Activated CD8-positive, alpha-beta memory T cell treated with anti-CD3 and anti-CD28 coated beads, Interleukin-2, amount 50 U/mL, for 1 hour (primary cell): ENCODE data around the gene TSHZ3.

Experiments used
- DNase-seq: peaks from one replicate; pipeline ENCODE4 v3.0.0-alpha.2; 2020; ENCODE audit errors: extremely low read depth

The TSHZ3 gene

DNA sequence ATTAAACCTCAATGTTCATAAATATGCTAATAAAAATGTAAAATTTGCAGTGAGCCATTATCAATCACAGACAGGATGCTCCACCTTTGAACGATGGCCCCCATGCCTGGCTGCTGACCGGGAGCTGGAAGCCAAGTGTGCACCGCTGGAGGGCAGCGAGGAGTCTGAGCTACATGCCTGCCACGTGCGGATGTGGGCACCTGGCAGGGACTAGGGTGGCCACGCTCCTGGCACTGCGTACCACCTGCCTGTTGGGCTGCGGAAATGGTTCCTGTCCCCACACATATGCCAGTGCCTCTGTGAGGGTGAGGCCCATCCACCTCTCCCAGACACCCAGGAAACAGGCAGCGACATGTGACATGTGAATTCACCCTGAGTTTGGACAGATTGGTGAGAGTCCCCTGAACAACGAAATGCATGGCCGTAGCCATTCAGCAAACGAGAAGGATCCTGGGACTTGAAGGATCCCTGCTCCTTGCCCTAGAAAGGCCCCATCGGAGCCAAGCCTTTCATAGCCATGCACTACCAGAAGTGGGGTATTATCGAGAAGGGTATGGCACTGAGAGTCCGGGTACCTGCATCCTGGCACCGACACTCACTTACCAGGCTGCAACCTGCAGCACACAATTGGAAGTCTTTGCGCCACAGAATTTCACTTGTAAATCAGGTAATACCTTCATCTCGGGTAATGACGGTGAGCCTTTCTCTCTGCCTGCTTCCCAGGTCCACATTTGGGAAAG lies 35.8 kb downstream of the TSHZ3 start:
- no peak for DNase-seq

DNA sequence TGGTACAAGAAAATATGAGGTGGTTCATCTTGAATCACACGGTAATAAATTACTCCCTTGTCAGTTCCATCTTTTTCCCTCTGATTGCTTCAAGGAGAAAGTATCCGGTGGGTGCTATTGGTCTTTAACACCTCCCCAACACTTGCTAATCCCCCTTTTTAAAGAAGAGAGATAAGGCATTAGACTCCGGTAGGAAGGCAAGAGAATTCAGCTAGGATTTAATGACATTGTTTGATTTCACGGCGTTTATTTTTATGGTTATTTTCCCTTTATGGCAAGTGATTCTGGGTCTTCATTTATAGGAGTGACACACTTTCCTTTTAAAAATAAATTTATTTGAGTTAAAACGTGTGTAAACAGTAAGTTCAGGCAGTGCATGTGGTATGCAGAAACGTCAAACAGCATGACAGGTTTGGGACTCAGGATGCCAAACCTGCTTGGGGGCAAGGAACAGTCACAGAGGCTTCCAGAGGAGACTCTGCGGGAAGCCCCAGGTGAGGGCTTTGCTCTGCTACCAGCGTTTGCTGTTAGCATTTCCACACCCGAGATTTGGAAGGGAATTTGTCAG lies 36.5 kb downstream of the TSHZ3 start:
- no peak for DNase-seq

DNA sequence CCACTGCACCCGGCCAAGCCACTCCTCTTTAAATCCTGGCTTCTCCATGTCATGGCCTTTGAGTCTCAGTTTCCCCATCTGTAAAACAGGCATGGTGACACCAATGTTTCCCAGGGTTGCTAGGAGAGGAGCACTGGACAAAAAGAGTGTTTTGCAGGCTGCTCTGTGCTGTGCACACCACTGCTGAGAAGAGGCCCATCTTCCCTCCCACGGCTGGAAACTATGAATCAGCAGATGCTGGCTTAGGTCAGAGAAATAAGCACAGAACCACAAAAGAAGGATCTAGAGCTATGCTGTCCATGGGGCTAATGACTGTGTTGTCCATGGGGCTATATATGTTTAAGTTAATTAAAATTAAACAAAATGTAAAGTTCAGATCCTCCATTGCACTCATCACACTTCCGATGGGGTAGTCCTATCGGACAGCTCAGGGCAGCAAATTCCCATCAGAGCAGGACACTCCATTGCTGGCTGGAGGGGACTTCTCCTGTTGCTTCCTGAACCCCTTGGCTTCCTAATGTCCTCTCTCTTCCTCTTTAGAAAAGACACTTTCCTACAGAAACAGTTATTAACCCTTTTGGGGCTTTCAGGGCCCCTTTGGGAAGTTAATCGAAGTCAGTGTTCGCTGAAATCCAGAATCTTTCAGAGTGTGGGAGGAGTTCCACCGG lies 37.1 kb downstream of the TSHZ3 start:
- no peak for DNase-seq

DNA sequence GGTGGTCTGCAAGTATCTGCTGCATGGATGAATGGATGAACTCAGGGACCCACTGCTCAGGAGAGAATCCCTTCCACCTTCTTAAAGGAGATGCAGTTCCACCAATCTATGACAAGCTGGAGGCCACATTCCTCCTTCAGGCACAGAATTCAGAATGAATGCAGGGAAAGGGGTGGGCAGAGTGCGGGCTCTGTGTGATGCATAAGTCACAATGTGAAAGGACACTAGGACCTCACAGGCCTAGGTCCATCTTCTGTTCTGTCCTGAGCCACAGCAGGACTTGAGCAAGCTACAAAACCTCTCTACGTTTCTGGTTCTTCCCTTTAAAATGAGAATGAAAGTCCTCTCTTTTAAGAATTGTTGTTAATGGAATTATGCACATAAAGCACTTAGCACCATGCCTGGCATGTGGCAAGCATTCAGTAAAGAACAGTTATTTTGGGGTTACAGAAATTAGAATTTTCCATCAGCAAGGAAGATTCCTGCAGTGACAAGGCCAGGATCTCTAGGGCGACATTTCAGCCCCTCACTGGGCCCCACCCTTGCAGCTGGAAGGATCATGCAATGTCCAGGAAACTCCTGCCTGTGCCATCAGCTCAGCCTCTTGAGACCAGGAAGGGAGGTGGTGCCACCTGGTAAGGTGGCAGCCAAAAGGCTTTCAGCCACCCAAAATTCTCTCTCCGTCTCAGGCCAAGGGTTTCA lies 38.7 kb downstream of the TSHZ3 start:
- no peak for DNase-seq

DNA sequence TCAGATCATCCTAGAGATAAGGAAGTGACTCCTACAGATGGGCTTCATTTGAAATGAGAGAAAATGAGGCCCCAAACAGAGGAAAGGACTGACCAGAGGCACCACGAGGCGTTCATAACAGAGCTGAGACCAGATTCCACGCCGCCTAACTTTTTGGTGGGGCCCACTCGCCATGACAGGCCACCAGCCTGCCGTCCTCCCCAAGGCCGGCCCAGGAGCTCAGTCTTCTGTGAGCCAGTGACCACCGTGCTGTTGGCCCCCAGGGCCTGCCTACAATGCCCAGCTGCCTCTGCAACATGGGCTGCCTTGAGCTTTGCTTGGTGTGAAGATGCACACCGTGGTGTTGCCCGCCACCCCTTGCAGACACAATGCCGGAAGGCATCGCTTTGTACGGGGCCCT lies 40.5 kb downstream of the TSHZ3 start:
- DNase-seq: no peak

DNA sequence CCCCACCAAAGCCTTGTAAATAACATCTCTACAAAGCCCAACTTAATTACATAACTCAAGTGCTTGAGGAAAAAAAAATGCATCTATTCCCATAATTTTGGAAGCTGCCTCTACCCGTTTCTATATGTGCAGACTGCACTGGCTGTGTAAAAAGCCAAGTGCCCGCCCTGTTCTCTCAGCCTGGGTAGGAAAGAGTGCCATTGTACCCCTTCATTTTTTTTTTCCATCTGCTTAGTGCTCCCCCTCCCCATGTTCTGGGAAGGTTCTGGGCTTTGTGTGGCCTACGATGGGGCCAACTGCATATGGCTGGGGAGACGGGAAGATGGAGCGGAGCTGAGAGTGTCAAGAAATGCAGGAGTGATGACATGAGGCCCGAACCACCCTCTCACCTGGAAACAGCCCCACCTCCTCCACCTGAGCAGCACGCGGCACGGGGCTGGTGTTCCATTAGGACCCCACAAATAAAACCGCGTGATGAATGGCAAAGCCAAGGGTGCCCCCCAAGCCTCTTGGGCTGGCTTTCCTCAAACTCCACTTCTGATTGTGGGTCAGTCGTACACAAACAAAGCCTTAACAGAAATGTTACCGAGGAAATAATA lies 42.1 kb downstream of the TSHZ3 start:
- no peak for DNase-seq

DNA sequence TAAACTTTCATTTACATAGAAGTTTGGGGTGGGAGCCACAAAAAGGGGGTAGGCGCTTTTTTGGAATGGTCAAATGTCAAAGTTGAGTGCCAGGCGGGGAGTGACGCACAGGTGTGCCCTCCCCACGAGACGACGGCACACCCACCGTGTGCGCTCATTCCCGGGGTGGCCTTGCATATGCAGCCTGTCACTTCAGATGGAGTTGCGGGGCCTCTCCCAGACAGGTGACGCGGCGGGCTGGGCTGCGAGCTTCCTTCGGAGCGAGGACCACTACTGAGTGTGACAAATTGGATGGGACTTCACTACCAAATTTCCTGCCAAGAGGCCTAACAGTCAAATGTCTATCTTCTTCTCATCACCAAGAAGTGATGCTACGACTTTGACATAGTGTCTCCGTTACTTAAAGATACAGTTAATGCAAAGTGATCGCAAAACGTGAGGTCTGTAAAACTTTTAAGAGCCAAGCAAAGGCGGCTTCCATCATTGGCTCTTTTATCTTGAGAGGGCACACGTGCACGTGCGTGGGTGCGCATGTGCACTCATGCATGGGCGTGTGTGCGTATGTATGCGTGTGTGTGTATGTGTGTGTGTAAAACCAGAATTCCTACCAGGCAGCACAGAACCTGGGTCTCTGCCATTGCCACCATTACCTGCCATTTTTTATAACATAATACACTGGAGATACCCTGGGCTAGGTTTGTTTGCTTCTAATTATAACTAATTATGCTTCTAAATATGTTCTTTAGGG lies 43.1 kb downstream of the TSHZ3 start:
- no peak for DNase-seq

DNA sequence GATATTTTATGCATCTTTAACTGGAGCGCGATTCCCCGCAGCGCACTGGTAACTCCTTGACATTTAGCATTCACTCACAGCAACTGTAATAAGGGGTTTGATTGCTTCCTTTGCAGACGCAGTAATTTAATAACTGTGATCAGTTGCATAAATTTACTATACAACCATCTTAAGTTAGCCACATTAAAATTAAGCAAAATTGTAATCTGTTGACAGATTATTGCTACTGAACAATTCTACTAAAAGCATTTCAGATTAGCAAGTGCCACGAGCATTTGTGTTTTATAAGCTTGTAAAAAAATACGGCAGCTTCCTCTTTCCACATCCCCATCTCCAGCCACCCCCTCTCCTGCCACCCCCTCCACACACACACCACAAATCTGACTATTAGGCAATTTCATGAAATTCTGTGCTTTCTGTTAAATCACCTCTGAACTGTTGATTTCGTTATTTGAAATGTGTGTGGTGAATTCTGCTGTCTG lies 44.4 kb downstream of the TSHZ3 start:
- no peak for DNase-seq

DNA sequence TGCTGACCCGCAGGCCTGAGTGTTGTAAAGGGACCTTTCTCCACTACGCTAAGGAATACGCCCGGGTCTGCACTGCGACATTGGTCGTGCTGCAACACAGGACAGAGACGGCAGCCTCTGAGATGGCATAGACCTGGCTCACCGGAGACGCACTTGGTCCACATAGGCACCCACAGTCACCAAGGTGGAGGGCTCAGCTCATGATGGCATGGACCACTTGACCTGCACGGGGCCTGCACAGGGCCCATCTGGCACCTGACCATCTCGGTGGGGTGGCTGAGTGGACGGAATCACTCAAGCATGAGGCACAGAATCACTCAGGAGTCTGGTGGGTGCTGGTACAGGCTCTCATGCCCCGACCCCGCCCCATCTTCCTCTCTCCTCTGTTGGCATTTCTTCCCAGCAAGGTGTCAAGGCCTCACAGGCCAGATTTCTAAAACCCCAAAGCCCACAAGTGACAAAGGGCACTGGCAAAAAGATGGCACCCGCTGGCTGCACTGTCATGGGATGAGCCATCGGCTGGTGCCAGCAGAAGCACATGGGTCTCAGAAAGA lies 45.9 kb downstream of the TSHZ3 start:
- DNase-seq: no peak

DNA sequence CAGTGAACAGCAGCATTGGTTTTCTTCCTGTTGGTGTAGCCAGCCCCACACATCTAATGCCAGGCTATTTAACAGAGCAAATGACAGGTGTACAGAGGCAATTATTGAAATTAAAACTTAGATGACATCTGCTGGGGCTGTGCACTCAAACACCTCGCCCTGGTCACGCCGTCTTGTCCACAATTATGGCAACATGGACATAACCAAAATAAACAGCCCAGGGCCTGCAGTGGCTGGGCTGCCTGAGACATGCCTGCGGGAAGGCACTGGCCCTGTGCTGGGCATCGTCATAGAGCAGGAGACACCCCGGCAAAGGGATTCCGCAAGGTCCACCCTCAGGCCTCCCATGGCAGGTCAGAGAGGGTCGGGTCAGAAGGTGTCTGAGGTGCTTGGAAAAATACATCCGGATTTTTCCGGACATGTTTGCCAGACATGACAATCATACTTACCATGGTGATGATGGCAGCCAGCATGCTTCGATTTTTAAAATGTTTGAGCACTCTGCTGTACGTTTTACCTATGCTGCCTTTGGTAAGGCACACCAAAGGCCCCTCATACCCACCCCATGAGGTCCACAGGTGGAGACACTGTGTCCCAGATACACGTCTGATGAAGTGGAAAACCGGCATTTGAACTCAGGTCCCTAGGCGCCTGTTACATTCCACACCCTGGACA lies 47.8 kb downstream of the TSHZ3 start:
- no peak for DNase-seq

DNA sequence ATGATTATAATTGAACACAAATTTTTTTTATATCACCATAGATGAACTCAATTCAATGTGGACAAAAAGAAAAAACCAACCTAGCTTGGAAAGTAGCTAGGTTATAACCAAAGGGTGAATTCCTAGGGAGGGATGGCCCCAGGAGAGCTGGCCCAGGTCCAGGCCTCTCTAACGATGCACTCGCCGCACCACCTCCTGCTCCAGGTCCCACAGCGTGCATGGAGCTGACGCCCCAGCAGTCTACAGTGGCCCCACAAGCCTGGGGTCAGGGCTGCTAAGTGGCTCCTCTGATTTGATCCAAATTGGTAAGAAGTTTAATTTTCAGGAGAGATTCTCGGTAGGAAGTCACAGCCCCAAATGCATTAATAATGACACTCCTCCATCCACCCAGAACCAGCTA lies 48.8 kb downstream of the TSHZ3 start:
- no peak for DNase-seq

DNA sequence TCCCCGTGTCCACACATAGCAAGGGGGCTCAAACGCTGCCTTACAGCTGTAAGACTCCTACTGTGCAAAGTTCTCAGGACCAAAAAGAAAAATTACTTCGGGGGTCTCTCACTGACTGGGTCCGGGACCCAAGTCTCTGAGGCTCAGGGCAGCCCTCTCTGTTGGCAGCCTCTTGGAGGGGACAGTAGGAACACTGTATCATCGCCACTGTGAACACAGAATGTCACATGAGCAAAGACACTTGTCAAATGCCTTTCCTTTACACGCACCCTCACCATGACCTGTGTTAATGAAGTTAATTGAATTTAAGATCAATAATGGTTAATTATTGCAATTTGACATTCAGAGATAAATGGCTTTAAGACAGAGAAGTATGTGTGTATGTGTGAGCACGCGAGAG lies 49.6 kb downstream of the TSHZ3 start:
- DNase-seq: no peak

DNA sequence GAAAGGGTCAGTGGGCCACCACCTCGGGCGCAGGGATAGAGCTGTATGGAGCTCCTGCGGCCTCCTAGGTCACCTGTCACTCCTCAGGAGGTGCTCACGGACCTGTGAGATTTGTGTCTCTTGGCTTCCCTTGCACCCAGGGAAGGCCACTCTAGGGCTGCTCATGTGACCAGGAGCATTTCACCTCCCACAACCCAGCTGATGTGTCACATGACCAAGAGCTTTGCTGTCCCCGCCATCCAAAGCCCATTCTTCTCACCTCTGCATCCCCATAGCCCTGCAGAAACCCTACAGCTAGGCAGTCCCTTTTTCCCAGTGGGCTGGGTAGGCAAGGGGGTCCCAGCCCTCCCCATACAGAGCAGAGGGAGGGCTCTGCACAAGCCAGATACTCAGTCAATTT lies 51.2 kb downstream of the TSHZ3 start:
- no peak for DNase-seq

DNA sequence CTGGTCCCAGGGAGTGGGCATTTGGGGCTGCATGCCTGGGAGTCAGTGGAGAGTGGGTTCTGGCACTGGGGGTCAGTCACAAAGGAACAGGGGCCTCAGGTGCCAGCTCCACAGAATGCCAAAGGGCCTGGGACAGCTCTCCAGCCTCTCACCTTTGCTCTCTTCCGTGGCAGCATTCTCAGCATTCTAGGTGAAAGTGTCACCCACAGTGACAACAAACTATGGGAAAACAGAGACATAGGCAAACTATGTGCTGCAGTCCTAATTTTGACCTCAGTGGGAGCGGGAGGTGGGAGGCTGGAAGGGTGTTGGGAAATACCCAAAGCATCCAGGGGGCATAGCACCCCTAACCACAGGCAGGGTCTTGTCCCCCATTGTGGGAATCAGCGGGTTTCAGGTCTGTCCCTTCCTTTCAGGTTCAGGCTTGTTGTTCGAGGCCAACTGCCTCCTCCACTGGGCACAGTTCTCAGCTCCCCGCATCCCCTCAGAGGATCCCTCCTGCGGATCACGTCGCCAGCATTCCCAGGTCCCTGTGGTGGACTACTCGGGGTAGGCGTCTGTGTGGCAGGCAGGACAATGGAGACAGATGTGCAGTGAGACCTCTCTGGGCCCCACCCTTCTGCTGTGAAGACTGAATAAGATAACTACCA lies 52.4 kb downstream of the TSHZ3 start:
- DNase-seq: no peak

DNA sequence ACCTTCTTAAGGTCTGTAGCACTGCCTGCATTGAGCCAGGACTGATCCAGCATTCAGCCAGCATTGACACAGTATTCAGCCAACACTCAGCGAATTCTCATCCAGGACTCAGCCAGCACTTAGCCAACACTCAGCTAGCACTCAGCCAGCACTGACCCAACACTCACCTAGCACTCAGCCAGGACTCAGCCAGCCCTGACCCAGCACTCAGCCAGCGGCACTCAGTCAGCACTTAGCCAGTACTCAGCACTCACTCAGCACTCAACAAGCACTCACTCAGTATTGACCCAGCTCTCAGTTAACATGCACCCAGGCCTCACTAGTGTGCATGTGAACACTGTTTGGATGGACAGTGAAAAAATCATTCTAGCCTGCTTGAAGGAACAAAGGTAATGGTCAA lies 55.0 kb downstream of the TSHZ3 start:
- no peak for DNase-seq

DNA sequence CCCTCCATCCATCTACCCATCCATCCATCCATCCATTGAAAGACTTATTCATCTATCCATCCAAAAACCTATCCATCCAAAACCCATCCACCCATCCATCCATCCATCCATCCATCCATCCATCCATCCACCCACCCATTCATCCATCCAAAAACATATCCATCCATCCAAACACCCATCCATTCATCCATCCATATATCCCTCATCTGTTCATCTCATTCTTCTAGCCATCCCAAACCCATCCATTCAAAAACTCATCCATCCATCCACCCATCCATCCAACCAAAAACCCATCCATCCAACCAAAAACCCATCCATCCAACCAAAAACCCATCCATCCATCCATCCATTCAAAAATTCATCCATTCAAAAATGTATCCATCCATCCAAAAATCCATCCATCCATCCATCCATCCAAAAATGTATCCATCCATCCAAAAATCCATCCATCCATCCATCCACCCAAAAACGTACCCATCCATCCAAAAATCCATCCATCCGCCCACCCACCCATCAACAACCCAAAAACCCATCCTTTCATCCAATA lies 56.5 kb downstream of the TSHZ3 start:
- no peak for DNase-seq

DNA sequence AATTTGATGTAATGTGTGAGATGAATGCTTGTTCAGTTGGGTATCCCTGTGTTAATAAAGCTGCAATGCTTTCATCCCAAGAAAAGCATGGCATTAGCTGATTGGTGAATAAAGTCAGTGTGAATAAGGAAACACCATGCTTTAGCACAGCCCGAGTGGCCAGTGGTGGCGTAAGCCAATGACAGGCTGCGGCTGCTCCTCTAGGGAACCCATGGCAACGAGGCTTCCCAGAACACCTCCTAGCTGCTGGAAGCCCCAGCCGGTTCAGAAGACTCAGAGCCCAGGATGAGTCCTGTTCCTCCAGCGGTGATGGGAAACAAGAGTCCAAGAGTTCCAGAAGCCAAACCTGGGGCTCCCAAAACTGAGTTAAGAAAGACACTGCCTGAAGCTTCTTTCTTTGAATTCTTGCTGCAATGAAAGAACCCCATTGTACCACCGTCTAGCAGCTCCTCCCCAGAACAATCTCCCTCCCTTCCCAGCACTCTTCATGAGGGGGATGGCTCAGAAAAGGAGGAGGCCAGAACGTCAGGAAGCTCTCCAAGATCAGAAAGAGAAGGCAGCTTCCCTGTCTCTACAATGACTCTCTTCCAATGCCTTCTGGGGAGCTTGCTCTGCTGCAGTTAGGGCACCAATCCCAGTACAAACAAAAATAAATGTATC lies 58.2 kb downstream of the TSHZ3 start:
- DNase-seq: no peak

DNA sequence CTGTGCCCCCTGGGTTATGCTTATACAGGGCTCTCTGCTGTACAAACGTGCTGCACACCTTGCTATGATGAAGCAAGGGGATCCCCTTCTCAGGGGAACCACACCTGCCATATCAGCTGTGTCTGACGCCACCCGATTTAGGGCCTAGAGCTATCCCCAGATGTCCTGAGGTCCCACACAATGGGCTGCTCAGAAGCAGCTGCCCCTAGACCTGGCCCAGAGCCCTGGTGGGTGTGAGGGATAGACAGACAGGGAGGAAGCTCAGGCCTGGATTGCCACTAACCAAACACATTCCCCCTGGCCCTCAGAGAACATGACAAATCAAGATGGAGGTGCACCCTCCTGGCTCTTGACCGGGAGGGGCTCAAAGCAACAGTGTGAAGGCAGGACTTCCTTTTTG lies 59.3 kb downstream of the TSHZ3 start:
- no peak for DNase-seq

DNA sequence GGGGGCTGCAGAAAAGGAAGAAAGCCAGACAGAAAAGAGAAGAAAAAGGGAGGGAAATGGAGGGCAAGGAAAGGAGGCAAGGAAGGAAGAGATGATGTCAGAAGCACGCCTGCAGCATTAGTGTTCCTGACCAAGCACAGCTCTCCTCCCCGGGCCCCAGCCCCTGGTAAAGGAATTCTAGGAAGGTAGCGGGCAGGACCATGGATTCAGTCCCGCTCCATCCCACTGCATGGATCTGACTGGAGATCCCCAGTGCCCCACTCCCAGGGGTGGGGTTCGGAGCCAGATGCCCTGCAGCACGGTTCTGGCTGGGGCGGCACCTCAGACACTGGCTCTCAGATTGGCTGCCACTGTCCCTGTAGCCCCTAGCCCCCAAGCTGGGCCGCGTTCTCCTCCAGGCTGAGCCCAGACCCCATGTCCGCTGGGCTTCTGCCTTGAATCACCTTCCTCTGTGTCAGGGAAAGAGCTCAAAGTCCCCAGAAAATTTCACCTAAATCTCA lies 59.8 kb downstream of the TSHZ3 start:
- no peak for DNase-seq
